ENCODE results near the gene CLDN20.

DNA sequence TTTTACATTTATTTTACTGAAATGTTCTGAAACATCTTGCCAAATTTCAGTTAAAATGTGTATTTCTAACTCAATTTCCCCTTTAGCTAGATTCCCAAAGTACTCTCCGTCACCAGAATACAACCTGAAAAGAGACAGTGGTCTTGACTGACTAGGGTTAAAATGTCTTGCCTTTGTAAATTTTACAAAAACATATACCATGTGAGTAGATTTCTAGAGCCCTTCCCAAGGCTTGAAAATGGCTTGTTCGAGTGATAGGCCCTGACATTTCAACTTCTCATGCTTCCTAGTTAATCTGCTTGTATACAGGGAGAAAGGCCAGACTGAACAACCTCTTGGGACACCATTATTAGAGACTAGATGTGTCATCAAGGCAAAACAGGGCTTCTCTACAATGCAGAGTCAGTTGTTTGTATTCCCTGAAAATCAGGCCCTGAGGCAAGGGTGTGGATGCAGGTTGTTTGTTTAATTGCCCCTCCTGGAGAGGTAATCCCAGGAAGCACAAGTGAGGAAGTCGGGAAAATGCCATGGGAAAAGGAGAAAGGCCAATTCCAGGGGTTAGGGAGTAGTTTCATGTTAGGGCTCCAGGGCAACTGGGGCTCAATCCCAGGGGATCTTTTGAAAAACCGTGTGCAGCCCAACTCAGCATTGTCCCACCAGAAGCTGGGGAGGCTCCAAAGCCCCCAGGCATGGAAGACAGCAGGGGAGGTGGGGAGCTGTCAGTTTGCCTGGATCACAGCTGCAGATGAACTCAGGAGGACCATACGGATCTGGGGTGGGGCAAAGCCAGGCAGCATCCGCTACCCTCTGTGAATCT is 62.1 kb downstream of the CLDN20 start:
- TF ChIP-seq, protein P1, sequence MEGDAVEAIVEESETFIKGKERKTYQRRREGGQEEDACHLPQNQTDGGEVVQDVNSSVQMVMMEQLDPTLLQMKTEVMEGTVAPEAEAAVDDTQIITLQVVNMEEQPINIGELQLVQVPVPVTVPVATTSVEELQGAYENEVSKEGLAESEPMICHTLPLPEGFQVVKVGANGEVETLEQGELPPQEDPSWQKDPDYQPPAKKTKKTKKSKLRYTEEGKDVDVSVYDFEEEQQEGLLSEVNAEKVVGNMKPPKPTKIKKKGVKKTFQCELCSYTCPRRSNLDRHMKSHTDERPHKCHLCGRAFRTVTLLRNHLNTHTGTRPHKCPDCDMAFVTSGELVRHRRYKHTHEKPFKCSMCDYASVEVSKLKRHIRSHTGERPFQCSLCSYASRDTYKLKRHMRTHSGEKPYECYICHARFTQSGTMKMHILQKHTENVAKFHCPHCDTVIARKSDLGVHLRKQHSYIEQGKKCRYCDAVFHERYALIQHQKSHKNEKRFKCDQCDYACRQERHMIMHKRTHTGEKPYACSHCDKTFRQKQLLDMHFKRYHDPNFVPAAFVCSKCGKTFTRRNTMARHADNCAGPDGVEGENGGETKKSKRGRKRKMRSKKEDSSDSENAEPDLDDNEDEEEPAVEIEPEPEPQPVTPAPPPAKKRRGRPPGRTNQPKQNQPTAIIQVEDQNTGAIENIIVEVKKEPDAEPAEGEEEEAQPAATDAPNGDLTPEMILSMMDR (IDR thresholded peaks at IDR 0.05) = no peak
- TF ChIP-seq POLR2A (IDR thresholded peaks at IDR 0.05) = no peak

Measured in testis (tissue), 2 donors.